OCI-LY7 (cell line): ENCODE results near the gene FIBP. TPM values are rescaled to one million over a fixed set of nuclear protein-coding genes. Genes with fewer than 3 reads are reported as not detected.

ENCODE experiments used
- BruUV-seq: library from RNA; stranded (reverse); fragments of 400-500 nt; replicated peaks from 2 replicates; lab custom pipeline; 2021; lab: Mats Ljungman, UMichigan
- CTCF ChIA-PET: fragments of 300-600 bp; sonication (Branson Sonifier 250); formaldehyde crosslinking; loops from one replicate; lab custom pipeline; 2022; ENCODE audit warnings: antibody characterized with exemption; ENCODE audit not compliant: unreplicated experiment; lab: Charles Lee
- POLR2A ChIA-PET: fragments of 300-600 bp; sonication (Branson Sonifier 250); formaldehyde crosslinking; loops from one replicate; lab custom pipeline; 2022; ENCODE audit warnings: antibody characterized with exemption; lab: Charles Lee
- DNase-seq: peaks from one replicate; pipeline ENCODE4 v3.0.0-alpha.2; 2015; ENCODE audit warnings: low spot score
- H2AFZ ChIP-seq: fragments of 200-600 bp; sonication (generic), shearing (Covaris generic); 2 replicates; pipeline ENCODE4 v1.6.1; 2014; ENCODE audit warnings: mild to moderate bottlenecking, antibody characterized with exemption, low read length, moderate library complexity
- H3K27ac ChIP-seq: fragments of 200-600 bp; sonication (generic); 2 replicates; pipeline ENCODE4 v1.5.1; 2014; ENCODE audit warnings: mixed run types, low read depth, mild to moderate bottlenecking, moderate library complexity, low read length, inconsistent platforms; ENCODE audit not compliant: poor library complexity, severe bottlenecking
- H3K36me3 ChIP-seq: fragments of 200-600 bp; sonication (generic); 2 replicates; pipeline ENCODE4 v1.6.1; 2014; ENCODE audit warnings: mild to moderate bottlenecking, antibody characterized with exemption, low read length, moderate library complexity, mixed read lengths; ENCODE audit not compliant: insufficient read depth
- H3K4me1 ChIP-seq: fragments of 200-600 bp; sonication (generic); 2 replicates; pipeline ENCODE4 v1.5.1; 2014; ENCODE audit warnings: mild to moderate bottlenecking, low read length; ENCODE audit not compliant: insufficient read depth, poor library complexity, severe bottlenecking
- H3K4me2 ChIP-seq: fragments of 200-600 bp; sonication (generic); 2 replicates; pipeline ENCODE4 v1.6.1; 2014; ENCODE audit warnings: mild to moderate bottlenecking, low read length
- H3K4me3 ChIP-seq: fragments of 200-600 bp; sonication (generic); 2 replicates; pipeline ENCODE4 v1.5.1; 2014; ENCODE audit warnings: mild to moderate bottlenecking, low read depth, low read length; ENCODE audit not compliant: poor library complexity, severe bottlenecking
- H3K79me2 ChIP-seq: fragments of 200-600 bp; sonication (generic); 2 replicates; pipeline ENCODE4 v1.6.1; 2016; ENCODE audit warnings: low read depth, mild to moderate bottlenecking, low read length, moderate library complexity, mixed read lengths; ENCODE audit not compliant: insufficient read depth
- H3K9me2 ChIP-seq: fragments of 200-600 bp; sonication (generic); 2 replicates; pipeline ENCODE4 v1.6.1; 2016; ENCODE audit warnings: mild to moderate bottlenecking, low read length, mixed read lengths; ENCODE audit not compliant: insufficient read depth
- H3K9me3 ChIP-seq: fragments of 200-600 bp; sonication (generic); 2 replicates; pipeline ENCODE4 v1.6.1; 2014; ENCODE audit warnings: mild to moderate bottlenecking, mixed run types, low read length, mixed read lengths
- H4K20me1 ChIP-seq: fragments of 200-600 bp; sonication (generic); 2 replicates; pipeline ENCODE4 v1.6.1; 2014; ENCODE audit warnings: mild to moderate bottlenecking, antibody characterized with exemption, low read length, moderate library complexity, mixed read lengths; ENCODE audit not compliant: insufficient read depth
- CTCF ChIP-seq: fragments of 200-600 bp; sonication (generic); conservative IDR thresholded peaks from 2 replicates; pipeline ENCODE4 v1.5.1; 2014; ENCODE audit warnings: mild to moderate bottlenecking, antibody characterized with exemption, low read length, moderate library complexity, mixed read lengths
- EZH2phosphoT487 ChIP-seq: fragments of 200-600 bp; sonication (generic); IDR thresholded peaks from 2 replicates; pipeline ENCODE4 v1.6.1; 2018; ENCODE audit warnings: low read depth, borderline replicate concordance, mild to moderate bottlenecking, mixed run types, antibody characterized with exemption, low read length, moderate library complexity, mixed read lengths
- intact Hi-C: fragments of 100-400 bp; cut with micrococcal nuclease; formaldehyde crosslinking; loops from one replicate; pipeline ENCODE4 v1.10.0; 2022; ENCODE audit not compliant: unreplicated experiment
- total RNA-seq, 2 experiments: library from RNA; depleted of rRNA in 1 of 2; stranded (reverse); fragments of >200 nt in 1 of 2; shearing (Covaris generic) in 1 of 2; gene quantifications; 2 replicates each; pipeline ENCODE4 v1.2.3, GENCODE V29; 2014 to 2022

The FIBP gene
- total RNA-seq, 2 experiments from 2014 or later = 97.3 to 184 TPM

GRCh38 chr11:65921033-65921555 lies 32.8 kb upstream of the FIBP start:
- H3K36me3 ChIP-seq = peaks cover 8% of the 10 kb centered on the region; the same call in 1 of the 2 replicates
- H3K27ac ChIP-seq = no peak overlapping the region
- peaks cover 11% of the 10 kb centered on the region; the same call in 1 of the 2 replicates for H3K79me2 ChIP-seq
- no peak for TF ChIP-seq CTCF
- TF ChIP-seq EZH2phosphoT487 = no peak
- no TSS peak for BruUV-seq
- H2AFZ ChIP-seq = no peak overlapping the region
- H3K4me2 ChIP-seq = no peak overlapping the region; the same call in 1 of the 2 replicates
- no peaks in the 10 kb centered on the region for H3K9me3 ChIP-seq
- intact Hi-C loops = no loop called here
- peaks cover 22% of the 10 kb centered on the region for H3K4me1 ChIP-seq
- no peak overlapping the region for H3K4me3 ChIP-seq
- ChIA-PET CTCF (no interaction called here), POLR2A (no interaction called here)
- DNase-seq = no peak
- H3K9me2 ChIP-seq = no peaks in the 10 kb centered on the region
- H4K20me1 ChIP-seq = no peaks in the 10 kb centered on the region

DNA sequence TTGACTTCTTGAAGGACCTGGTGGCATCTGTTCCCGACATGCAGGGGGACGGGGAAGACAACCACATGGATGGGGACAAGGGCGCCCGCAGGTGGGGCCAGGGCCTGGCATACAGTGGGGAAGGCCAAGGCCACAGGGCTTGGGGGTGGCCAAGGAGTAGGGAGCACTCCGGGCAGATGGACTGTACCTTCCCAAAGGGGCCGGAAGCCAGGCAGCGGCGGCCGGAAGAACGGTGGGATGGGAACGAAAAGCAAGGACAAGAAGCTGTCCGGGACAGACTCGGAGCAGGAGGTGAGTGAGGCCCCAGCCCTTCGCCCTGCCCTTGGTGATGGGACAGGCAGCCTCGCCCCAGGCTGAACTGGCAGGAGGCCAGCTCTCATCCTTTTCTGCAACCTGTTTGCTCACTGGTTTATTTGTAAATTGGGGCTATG lies 32.1 kb upstream of the FIBP start:
- Histone ChIP-seq H2AFZ (no peak overlapping the region), H3K36me3 (peaks cover 8% of the 10 kb centered on the region; the same call in 1 of the 2 replicates), H3K4me3 (peak overlapping the region; percentile 76), H3K79me2 (peaks cover 11% of the 10 kb centered on the region; the same call in 1 of the 2 replicates), H3K9me3 (no peaks in the 10 kb centered on the region), H3K9me2 (no peaks in the 10 kb centered on the region), H3K4me1 (peaks cover 22% of the 10 kb centered on the region), H3K27ac (no peak overlapping the region), H3K4me2 (peak overlapping the region; percentile 94), H4K20me1 (no peaks in the 10 kb centered on the region)
- intact Hi-C loops = no loop called here
- no peak for TF ChIP-seq CTCF
- no peak for TF ChIP-seq EZH2phosphoT487
- CTCF ChIA-PET = no interaction called here
- no peak for DNase-seq
- POLR2A ChIA-PET = no interaction called here
- BruUV-seq = no TSS peak
